GM21737 (cell line): ENCODE results near the gene NFKB1.

Experiments
- ATAC-seq: cut with Tn5 transposase; IDR thresholded peaks from one replicate; pipeline ENCODE4 v1.9.1; 2021; ENCODE audit warnings: mild to moderate bottlenecking, moderate library complexity; ENCODE audit not compliant: unreplicated experiment

NFKB1 gene

DNA sequence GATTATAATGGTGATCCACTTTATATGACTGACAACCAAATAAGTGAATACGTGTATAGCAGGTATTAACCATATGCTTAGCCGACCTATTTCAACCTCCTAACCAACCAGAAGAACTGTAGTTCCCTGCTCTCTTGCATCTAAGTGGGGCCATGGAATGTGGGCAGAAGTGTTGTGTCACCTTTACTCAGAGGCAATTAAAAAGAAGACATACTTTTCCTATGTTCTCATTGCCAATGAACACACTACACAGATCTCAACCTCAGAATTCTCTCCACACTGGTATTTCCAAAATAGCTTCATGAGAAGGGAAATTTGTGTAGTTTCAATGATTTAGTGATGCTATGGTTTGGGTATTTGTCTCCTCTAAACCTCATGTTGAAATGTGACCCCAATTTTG lies 3.2 kb upstream of the NFKB1 start:
- ATAC-seq = no peak

DNA sequence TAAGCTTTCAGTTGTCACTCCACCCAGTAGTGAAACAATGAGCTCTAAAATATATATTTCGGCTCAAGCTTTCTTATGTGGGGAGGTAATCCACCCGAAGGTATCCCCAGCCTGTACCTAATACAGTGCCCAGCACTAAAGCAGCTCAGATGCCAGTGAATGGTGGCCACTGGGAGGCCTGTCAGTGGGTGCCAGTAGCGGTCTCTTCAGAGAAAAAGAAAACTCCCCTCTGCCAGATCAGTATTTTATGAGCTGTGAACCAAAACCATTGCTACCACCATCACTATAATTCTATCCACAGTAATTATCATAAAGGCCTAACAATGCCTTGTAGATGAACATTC lies 835 bp upstream of the NFKB1 start:
- ATAC-seq = peak; percentile 18

DNA sequence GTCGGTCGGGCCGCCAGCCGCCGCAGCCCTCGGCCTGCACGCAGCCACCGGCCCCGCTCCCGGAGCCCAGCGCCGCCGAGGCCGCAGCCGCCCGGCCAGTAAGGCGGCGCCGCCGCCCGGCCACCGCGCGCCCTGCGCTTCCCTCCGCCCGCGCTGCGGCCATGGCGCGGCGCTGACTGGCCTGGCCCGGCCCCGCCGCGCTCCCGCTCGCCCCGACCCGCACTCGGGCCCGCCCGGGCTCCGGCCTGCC lies 213 bp downstream of the NFKB1 start:
- peak; percentile 32 for ATAC-seq

DNA sequence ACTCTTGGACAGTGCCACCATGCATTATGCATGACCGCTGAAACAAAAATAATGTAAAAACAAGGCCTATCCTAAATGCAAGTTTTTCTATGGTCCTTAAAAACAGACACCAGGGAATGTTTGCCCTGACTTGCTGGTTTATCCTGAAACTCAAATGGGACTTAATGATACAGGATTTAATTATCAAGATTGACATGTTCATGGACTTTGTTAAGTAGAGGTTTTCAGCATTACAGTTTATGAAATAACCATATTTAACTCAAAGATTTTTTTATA lies 1.3 kb downstream of the NFKB1 start:
- no peak for ATAC-seq

DNA sequence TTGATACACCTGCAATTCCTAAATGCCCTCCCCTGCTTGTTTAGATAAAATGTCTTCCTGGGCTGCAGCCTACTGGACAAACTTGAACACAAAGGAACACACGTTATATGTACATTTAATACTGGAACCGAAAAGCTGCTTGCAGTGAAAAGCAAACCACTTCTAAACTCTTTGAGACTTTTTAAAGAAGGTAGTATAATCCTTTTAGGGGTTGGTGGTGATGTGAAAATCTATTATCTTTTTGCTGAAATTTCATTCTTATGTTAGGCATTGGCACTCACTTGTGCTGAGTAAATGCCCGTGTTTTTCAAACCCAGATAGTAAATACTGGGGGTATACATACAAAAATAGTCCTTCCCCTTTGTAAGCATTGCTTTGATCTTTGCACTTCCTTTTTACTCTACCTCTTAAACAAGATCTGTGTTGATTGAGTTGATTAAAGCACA lies 2.2 kb downstream of the NFKB1 start:
- ATAC-seq = no peak

DNA sequence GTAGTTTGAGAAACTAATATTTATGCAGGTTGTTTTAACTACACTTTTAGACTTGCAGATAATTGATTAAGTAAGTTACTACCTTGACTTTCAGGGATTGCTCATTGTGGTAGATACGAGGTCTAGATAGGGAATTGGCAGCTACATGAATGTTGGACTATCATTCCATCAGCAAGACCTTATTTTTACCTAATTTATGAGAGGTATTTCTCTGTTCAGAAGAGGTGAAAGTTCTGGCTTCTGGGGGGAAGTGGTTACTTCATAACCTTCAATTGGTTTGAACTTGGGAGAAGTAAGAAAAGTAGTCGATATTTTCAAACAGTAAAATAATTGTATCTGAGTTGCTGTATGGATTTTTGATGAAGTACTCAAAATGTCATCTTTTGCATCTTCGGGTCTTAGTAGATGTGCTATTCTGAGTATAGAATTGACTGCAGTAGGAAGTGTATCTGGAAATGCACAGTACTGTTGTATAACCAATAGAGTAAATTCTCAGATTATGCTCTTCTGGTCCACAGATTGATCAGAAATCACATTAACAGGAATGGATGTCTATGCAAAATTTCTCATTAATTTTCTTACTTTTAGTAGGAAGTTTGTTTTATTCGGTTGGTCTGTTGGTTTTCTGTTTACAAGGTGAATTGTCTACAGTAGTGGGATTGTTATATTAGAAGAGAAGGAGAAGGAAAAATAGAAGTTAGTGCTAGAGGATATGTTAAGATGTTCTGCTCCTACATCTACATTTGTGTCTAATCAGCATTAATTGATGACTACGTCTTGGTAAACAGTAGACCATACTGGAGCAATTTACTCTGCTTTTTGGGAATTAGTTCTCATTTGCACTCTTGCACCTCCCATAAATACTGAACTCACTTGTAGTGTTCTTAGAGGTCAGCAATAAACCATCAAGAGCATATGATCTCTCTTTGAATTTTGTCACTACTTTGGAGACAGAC lies 3.0 kb downstream of the NFKB1 start:
- ATAC-seq = no peak

DNA sequence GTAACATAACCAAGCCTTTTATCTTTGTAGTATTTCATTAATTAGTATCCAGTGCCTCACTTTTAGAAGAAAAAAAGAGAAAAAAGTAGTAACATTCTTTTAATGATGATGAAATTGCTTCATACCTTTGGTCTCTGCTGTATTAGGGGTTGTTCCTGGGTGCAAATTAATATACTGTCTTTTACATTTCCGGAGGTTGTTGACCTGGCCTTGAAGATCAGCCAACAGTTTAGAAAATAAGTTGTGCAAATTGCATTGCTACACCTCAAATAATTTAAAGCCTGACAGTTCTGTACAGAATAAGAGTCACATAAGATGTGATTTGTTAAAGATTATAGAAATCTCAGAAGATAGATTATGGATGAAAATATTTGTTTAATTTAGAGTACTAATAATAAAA lies 3.8 kb downstream of the NFKB1 start:
- ATAC-seq = no peak

DNA sequence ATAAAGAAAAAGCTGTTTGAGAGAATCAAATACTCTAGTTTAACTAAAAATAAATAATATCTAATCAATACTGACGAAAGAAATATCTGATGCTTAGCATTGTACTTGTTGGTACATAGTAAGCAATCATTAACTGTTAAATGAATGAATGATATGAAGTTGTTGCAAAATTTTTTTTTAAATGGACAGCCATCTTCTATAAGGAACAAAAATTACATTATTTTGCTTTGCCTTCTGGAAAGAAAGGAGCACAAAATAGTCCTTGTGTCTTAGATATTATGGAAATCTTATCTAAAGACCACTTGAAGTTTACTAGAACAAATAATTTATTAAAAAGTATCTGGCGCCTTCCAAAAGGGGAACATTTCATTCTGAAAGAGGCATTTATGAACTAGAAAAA lies 4.5 kb downstream of the NFKB1 start:
- ATAC-seq = no peak

DNA sequence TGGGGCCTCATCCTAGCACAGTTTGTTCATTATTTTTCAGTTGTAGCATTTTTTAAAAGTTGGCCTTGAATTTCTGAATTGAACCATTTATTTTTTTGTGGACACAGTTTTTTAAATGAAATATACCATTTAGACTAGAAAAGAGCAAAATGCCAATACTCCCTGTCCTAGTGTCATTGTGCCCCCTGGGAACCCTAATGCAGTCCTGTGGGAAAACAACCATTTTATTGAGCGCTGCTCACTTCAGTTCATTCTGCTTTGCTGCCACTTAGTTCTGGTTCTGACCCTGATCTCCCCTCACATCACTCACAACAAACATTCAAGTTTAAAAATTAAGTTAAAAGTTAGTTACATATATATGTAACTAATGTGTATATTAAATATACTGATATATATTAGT lies 5.4 kb downstream of the NFKB1 start:
- no peak for ATAC-seq

DNA sequence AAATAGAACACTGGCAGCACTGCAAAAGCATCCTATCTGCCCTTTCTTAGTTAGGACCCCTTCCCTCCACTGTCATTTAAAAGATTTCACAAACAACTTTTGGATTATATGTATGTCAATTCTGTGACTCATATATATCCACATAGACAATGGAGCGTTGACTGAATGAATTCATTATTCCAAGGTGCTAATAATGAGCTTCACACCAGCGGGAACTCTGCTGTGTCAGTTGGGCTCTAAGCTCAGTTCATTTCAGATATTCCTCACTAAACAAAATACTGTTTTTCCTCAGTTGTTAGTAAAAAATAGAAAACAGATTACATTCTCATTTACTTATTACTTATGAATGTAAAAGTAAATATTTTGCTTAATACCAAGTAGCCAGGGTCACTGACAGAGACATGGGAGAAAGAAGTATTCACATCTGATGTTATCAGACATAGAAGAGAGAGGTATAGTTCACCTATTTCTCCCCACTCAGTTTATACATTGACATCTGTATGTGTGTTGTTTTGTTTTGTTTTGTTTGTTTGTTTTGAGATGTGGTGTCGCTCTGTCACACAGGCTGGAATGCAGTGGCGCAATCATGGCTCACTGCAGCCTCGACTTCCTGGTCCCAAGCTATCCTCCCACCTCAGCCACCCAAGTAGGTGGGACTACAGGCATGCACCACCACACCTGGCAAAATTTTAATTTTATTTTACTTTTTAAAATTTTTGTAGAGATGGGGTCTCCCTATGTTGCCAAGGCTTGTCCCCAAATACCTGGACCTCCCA lies 10.9 kb downstream of the NFKB1 start:
- no peak for ATAC-seq

DNA sequence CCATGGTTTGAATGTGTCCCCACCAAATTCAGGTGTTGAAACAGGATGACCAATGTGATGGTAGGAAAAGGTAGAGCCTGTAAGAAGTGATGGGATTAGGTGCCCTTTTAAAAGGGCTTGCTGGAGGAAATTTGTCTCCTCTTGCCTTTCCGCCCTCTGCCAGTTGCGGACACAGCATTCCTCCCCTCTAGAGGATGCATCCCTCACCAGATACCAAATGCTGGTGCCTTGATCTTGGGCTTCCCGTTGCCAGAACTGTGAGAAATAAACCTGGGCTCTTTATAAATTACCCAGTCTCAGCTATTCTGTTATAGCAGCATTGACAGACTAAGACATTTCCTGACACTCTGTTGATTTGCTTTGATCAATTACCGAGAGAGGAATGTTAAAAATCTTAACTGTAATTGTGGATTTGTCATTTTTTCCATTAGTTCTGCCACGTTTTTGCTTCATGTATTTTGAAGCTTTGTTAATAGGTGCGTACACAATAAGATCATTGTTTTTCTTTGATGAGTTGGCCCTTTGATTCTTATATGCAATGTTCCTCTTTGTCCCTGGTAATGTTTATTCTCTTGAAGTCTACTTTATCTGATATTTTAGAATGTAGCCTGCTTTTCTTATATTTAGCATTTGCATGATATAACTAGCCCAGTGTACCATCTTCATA lies 13.3 kb downstream of the NFKB1 start:
- ATAC-seq = no peak

DNA sequence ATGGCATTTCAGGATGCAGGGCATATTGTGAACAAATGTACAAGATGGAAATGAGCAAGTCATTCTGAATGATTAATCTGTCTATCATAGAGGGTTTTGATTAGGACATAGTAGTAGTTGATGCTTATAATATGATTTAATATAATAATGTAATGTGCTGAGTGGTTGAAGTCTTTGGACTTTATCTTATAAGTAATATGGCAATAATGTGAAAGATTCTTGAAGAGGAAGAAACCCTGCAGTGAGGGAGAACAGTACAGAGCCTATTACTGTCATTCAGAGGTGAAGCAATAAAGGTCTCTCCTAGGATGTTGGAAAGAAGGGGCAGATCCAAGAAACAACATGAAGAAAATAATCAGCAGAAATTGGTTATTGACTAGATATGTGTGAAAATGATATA lies 16.6 kb downstream of the NFKB1 start:
- no peak for ATAC-seq

DNA sequence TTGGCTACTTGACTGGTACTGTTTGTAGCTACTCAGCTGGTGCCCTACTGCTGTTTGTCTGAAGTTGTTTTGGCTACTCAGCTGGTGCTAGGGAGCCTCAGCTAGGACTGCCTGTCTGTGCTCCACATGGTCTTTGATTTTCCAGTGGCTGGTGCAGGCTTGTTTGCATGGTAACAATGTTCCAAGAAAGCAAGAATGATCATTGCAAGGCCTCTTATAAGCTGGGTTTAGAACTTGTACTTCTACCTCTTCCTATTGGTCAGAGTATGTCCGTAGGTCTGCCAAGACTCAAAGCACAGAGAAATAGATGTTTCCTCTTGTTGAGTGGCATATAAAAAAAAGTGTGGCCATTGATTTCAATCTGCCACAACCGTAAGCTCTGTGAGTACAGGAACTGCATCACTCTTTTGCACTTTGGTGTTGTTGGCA lies 17.6 kb downstream of the NFKB1 start:
- ATAC-seq = no peak

DNA sequence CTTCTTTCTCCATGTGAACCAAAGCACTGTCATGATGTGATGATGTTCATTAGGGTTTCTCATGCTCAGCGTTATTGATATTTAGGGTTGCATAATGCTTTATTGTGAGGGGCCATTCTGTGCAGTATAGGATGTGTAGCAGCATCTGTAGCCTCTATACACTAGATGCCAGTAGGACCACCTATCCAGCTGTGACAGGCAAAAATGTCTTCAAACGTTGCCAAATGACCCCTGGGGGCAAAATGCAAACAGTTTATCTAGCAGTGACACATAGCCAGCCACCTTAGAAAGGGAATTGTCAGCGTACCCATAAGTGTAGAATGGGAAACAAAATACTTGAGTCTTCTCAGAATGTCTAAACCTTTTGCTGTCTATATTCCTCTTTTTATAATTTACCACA lies 18.8 kb downstream of the NFKB1 start:
- no peak for ATAC-seq

DNA sequence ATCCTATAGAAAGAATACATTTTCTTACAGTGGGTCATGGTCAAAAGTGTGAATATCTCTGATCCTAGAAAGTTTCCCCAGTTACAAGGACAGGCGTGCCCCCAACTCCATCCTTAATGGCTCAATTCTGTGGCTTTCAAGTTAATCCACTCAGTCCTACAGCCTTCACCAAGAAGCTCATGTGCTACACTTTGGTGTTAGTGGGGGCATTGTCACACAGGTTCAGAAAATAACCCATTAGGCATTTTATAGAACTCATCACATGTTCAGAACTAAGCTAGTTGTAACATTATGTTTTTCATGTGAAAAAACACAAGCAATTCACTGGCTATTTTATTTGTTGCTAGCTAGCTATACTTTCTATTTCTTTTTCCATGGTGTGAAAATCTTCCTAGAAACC lies 20.4 kb downstream of the NFKB1 start:
- ATAC-seq = no peak

DNA sequence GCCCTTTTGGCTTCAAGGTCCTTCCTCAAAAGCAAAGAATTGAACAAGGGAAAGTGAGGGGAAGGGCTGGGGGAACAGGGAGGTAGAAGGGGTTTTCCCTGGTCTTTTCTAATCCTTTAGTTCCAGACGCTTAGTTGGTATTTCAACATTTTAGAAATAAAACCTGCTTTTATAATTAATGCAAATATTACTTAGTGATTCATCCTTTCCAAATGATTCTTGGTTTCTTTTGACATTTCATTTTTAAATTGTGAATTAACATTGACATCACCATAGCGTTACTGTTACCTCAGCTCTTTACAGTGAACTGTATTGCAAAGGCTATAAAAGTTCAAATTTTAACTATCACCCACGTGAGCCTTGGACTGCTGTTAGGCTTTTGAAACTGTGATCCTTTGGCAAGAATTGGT lies 20.9 kb downstream of the NFKB1 start:
- ATAC-seq = no peak

DNA sequence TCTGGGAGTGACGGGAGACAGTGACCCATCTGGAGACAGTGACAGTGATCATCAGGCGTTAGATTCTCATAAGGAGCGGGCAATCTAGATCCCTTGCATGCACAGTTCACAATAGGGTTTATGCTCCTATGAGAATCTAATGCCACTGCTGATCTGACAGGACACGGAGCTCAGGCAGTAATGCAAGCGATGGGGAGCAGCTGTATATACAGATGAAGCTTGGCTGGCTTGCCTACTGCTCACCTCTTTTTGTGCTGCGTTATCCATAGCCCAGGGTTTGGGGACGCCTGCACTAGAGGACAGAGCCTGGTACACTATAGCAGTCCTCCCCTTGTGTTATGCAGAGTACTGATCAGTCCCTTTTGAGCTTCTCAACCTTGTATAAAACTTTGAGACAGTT lies 23.5 kb downstream of the NFKB1 start:
- ATAC-seq = no peak

DNA sequence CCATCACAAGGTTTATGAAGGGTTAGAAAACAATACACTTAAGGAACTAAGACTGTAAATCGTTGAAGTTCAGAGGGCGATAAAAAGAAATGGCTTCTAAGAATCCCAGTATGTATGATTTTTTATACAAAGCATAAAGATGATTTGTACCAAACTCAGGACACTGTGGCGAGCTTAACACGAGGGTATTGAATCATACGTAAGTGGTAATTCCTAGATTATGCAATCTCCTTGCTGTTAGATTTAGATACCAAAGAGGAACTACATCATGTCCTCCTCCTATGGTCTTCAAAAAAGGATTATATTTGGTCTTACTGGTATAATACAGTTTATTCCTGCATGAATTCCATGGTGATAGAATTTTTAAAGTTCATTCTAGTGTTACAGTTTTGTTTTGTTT lies 23.9 kb downstream of the NFKB1 start:
- no peak for ATAC-seq

DNA sequence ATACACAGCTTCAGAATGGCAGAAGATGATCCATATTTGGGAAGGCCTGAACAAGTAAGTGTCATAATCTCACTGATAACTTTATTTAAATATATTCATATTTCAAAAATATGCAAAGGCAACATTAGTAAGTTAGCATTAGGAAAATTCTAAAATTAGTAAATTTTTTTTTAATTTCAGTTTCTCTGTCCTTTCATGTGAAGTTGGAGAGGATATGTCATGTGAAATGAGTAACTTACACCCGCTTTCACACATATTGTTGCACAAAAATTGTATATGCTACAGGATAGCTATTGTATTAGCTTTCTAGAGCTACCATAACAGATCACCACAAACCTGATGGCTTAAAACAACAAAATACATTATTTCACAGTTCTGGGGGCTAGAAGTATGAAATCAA lies 24.3 kb downstream of the NFKB1 start:
- ATAC-seq = no peak

DNA sequence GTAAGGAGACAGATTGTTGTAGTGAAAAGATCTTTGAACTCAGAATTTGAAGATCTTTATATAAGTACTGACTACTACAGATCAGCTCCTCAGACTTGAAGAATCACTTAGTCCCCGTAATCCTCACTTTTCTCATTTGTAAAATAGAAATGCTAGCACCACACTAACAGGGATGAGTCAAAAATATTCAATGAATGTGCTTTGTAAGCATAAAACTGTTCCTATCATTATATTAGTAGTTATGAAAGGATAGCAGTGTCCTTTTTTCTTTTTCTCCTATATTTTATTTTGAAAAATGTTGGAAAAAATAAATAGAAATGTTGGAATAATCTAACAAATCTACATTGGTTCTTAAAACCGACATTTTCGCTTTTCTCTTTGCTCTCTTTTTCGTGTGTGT lies 25.4 kb downstream of the NFKB1 start:
- no peak for ATAC-seq

DNA sequence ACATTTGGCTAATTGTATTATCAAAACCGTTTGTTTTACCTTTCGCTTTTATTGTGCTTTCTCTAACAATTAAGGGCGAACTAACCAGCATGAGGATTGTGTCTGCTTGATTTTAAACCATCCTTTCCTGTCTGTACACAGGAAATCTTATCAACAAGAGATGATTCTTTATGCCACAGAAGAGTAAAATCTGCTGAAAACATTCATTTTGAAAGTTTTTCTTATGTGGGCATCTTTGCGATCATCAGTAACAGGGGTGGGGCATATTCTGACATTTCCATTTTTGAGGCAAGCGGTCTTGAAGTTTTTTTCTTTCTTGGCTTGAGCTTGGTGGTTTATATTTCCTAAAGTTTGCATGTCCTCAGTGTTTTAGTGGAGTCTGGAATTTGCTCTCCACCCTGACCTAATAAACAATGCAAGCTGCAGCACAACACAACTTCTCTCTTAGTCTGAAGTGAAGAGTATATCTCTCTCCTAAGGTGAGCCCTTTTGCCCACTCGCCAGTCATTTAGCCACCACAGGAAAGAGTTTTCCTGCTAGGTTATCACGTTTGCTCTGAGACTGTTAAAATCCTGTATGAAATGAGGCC lies 26.6 kb downstream of the NFKB1 start:
- ATAC-seq = no peak

DNA sequence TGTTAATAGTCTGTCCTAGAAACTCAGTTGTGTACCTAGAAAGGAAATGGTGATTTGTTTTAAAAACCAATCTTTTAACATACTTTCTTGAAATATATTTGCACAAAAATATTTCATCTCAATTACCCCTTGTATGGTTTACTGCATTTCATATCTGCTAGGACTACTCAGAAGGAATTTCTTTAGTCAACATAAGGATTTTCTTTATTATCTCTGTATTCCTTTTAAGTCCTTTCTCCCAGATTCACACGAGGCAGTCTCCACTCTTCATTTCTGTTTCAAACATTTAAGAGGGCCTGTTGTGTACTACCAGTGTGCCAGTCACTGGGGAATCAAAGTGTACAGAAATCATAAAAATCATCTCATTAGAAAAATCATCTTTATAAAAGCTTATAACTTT lies 28.8 kb downstream of the NFKB1 start:
- ATAC-seq = no peak
